RWPE2 (cell line): ENCODE results near the gene SAMSN1.

Source experiments
- ATAC-seq: fragments of 200-7000 bp; cut with Tn5 transposase; 3 replicates; pipeline ENCODE4 v1.9.1; 2021; ENCODE audit warnings: low read depth
- DNase-seq: peaks from one replicate; pipeline ENCODE4 v3.0.0-alpha.2; 2020; ENCODE audit warnings: low spot score
- H3K27ac ChIP-seq: fragments of 450-650 bp; 2 replicates; pipeline ENCODE4 v1.5.1; 2017; ENCODE audit warnings: mild to moderate bottlenecking; ENCODE audit not compliant: poor library complexity, severe bottlenecking
- H3K27me3 ChIP-seq: fragments of 250-450 bp; sonication (Bioruptor Pico); 2 replicates; pipeline ENCODE4 v1.5.1; 2021; ENCODE audit warnings: mild to moderate bottlenecking, moderate library complexity; ENCODE audit not compliant: insufficient read depth, poor library complexity, severe bottlenecking
- H3K36me3 ChIP-seq: fragments of 250-450 bp; sonication (Bioruptor Pico); 2 replicates; pipeline ENCODE4 v1.5.1; 2020; ENCODE audit warnings: low read depth, mild to moderate bottlenecking, moderate library complexity
- H3K4me1 ChIP-seq: fragments of 250-450 bp; sonication (Bioruptor Pico); 2 replicates; pipeline ENCODE4 v1.5.1; 2021; ENCODE audit warnings: mild to moderate bottlenecking, moderate library complexity; ENCODE audit not compliant: insufficient read depth, poor library complexity, severe bottlenecking
- H3K4me3 ChIP-seq: fragments of 250-450 bp; sonication (Bioruptor Pico); 2 replicates; pipeline ENCODE4 v1.5.1; 2021; ENCODE audit warnings: mild to moderate bottlenecking, moderate library complexity; ENCODE audit not compliant: severe bottlenecking
- H3K9me3 ChIP-seq: fragments of 250-450 bp; sonication (Bioruptor Pico); 2 replicates; pipeline ENCODE4 v1.5.1; 2021; ENCODE audit warnings: mild to moderate bottlenecking, moderate library complexity; ENCODE audit not compliant: severe bottlenecking
- TF ChIP-seq, protein P1 (sequence below): fragments of 450-650 bp; IDR thresholded peaks from one replicate; pipeline ENCODE4 v1.5.1; 2017; ENCODE audit warnings: mild to moderate bottlenecking, moderate library complexity; ENCODE audit not compliant: poor library complexity, severe bottlenecking

The SAMSN1 gene

DNA sequence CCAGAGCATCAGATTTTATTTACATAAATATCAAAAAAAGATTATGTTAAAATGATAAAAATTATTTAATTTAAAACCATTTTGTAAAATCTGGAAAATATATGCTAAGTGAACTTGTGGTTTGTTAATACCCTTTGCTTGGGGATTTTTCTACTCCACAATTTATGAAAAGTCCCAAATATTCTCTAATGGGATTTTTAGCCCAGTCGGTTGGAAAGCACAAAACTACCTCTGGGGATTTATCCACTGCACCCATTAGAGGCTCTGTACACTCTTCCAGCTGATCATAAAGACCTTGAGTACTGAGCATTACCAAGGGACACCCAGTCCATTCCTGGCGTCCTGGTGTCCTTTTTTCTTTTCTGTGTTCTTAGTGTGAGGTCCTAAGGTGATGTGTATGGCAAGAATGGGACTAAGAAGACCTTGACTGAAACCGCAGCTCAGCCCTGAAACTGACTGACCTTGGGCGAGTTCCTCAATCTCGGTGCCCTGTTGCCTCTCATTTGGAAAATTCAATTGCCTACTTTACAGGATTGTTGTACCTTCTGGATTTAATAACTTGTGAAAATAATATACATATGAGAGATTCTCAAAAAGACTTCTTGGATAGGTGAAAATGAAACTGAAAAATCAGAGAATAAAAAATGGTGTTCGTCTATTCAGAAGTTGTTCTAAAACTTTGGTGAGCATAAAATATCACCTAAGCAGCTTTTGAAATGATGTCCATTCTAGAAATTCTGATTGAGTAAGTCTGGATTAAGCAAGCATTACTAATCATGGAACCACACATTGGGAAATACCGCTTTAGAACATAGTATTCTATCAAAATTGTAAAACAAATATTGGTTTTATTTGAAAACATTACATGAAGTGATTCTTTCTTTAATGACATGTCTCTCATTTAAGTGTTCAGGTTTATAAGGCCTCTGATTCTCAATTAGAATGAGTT, 21.5 kb upstream of the SAMSN1 start:
- no peak overlapping the region for H3K27ac ChIP-seq
- no peak overlapping the region for H3K4me3 ChIP-seq
- TF ChIP-seq, protein P1, sequence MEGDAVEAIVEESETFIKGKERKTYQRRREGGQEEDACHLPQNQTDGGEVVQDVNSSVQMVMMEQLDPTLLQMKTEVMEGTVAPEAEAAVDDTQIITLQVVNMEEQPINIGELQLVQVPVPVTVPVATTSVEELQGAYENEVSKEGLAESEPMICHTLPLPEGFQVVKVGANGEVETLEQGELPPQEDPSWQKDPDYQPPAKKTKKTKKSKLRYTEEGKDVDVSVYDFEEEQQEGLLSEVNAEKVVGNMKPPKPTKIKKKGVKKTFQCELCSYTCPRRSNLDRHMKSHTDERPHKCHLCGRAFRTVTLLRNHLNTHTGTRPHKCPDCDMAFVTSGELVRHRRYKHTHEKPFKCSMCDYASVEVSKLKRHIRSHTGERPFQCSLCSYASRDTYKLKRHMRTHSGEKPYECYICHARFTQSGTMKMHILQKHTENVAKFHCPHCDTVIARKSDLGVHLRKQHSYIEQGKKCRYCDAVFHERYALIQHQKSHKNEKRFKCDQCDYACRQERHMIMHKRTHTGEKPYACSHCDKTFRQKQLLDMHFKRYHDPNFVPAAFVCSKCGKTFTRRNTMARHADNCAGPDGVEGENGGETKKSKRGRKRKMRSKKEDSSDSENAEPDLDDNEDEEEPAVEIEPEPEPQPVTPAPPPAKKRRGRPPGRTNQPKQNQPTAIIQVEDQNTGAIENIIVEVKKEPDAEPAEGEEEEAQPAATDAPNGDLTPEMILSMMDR = no peak
- peaks cover 4% of the 10 kb centered on the region for H3K4me1 ChIP-seq
- DNase-seq = no peak
- no peaks in the 10 kb centered on the region for H3K36me3 ChIP-seq
- H3K9me3 ChIP-seq = no peaks in the 10 kb centered on the region
- peak; percentile 23; the same call in 1 of the 3 replicates for ATAC-seq
- no peaks in the 10 kb centered on the region for H3K27me3 ChIP-seq

DNA sequence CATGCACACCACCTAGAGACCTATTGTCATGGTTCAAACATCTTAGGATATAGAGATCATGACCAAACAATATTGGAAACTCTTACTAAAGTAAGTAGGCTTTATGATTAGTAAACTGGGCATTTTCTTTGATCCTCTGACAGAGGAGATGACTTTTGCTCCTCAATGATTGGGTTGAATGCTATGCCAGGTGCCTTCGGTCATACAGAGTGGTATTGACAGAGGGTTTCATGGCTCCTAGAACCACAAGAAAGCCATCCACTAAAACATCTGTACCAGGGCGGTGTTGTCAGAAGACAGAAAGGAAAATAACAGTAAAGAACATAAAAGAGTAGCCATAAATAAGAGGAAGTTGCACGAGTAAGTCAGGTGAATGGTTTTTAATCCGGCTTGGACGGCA, 20.8 kb upstream of the SAMSN1 start:
- Histone ChIP-seq H3K27ac (no peak overlapping the region), H3K9me3 (no peaks in the 10 kb centered on the region), H3K4me3 (no peak overlapping the region), H3K36me3 (no peaks in the 10 kb centered on the region), H3K27me3 (no peaks in the 10 kb centered on the region), H3K4me1 (peaks cover 4% of the 10 kb centered on the region)
- DNase-seq (no peak), ATAC-seq (no peak)
- TF ChIP-seq, protein P1 = no peak

DNA sequence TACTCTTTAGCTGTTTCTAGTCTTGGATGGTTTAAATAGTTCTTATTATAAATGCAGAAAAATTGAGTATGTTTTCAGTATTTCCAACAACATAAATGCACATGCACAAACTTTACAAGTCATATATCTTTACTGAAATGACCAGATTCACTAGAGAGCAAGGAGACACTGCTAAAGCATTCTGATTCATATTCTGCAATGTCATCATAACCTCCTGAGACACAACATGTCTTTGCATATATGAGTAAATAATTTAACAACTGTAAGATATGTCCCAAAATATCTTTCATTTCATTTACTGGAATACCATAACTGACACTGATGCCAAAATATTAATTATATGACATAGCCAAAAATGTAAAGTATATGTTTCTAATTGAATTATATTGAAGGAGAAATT, 16.8 kb upstream of the SAMSN1 start:
- Histone ChIP-seq H3K27me3 (no peaks in the 10 kb centered on the region), H3K36me3 (no peaks in the 10 kb centered on the region), H3K9me3 (no peaks in the 10 kb centered on the region), H3K27ac (no peak overlapping the region), H3K4me3 (no peak overlapping the region), H3K4me1 (no peaks in the 10 kb centered on the region)
- TF ChIP-seq, protein P1 = no peak
- ATAC-seq (no peak), DNase-seq (no peak)

DNA sequence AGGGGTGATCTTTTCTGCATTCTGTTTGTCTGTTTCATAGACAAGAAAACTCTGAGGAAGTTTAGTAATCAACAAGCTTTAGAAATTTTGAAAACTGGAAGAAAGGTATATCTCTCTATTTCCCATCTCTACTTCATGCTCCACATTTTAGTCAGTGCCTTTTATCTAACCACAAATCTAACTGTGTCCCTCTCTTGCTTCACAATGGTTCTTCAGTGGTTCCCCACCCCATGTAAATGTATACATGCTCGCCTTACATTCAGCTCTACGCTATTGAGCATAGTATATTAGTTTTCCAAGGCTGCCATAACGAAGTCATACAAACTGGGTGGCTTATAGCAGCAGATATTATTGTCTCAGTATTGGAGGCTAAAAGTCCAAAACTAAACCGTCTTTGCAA, 14.4 kb upstream of the SAMSN1 start:
- Histone ChIP-seq H3K4me1 (no peaks in the 10 kb centered on the region), H3K27ac (no peak overlapping the region), H3K4me3 (no peak overlapping the region), H3K27me3 (no peaks in the 10 kb centered on the region), H3K9me3 (no peaks in the 10 kb centered on the region), H3K36me3 (no peaks in the 10 kb centered on the region)
- TF ChIP-seq, protein P1 = no peak
- no peak for DNase-seq
- ATAC-seq = no peak

DNA sequence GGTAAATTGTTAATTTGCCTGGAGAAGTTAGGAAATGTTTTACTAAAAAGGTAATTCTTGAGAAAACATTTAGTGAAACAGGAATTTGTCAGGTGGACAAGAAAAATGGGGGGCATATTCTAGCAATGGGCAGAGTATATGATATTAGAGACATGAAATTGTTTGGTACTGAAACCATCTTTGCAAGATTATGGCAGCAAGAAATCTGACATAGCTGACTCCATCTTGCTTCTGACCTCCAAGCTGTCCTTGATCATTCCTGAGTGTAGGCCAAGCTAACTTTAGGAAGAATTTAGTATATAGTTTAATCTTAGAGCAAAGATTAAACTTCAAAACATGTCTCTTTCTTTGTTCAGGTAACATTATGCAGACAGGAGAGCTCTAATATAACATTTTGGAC, 14.0 kb upstream of the SAMSN1 start:
- no peaks in the 10 kb centered on the region for H3K4me1 ChIP-seq
- no peaks in the 10 kb centered on the region for H3K36me3 ChIP-seq
- H3K9me3 ChIP-seq = no peaks in the 10 kb centered on the region
- H3K27me3 ChIP-seq = no peaks in the 10 kb centered on the region
- DNase-seq = no peak
- ATAC-seq = no peak
- TF ChIP-seq, protein P1 = no peak
- no peak overlapping the region for H3K27ac ChIP-seq
- H3K4me3 ChIP-seq = no peak overlapping the region
